Natural killer cell (primary cell): ENCODE measurements around the gene UTF1. TPM values are rescaled to one million over a fixed set of nuclear protein-coding genes. Genes with fewer than 3 reads are reported as not detected.

Experiments used
- ATAC-seq, 3 donors: fragments of 150-1000 bp in 2 of 3; fragments of 200-7000 bp in 1 of 3; cut with Tn5 transposase; 1 replicate in 1 of 3; 2 replicates in 2 of 3; pipeline ENCODE4 v1.10.0; 2021; ENCODE audit warnings: mild to moderate bottlenecking in 2 of 3, moderate library complexity in 2 of 3
- DNase-seq, 2 donors: peaks; one replicate each; pipeline versions ENCODE4 v3.0.0 to v3.0.0-alpha.2; 2013 to 2021; ENCODE audit warnings: mixed read lengths in 1 of 2
- H3K27ac ChIP-seq: one replicate; pipeline ENCODE4 v1.5.1; 2013; ENCODE audit warnings: mild to moderate bottlenecking, low read length
- H3K27me3 ChIP-seq: one replicate; pipeline ENCODE4 v1.6.1; 2013; ENCODE audit warnings: low read length; ENCODE audit not compliant: control insufficient read depth, insufficient read depth
- H3K36me3 ChIP-seq: one replicate; pipeline ENCODE4 v1.6.1; 2013; ENCODE audit warnings: low read length; ENCODE audit not compliant: control insufficient read depth, insufficient read depth
- H3K4me1 ChIP-seq: one replicate; pipeline ENCODE4 v1.6.1; 2013; ENCODE audit warnings: low read length; ENCODE audit not compliant: control insufficient read depth, insufficient read depth
- H3K4me3 ChIP-seq: one replicate; pipeline ENCODE4 v1.5.1; 2013; ENCODE audit warnings: low read length
- H3K9me3 ChIP-seq: one replicate; pipeline ENCODE4 v1.6.1; 2013; ENCODE audit warnings: low read length; ENCODE audit not compliant: control insufficient read depth, insufficient read depth
- H3K27ac Mint-ChIP-seq, 2 donors: one replicate each; pipeline ENCODE4 v1.8.0; 2022; ENCODE audit warnings: mild to moderate bottlenecking in 2 of 2, mixed read lengths in 2 of 2, moderate library complexity in 1 of 2
- H3K27me3 Mint-ChIP-seq, 2 donors: one replicate each; pipeline ENCODE4 v1.8.0; 2022; ENCODE audit warnings: low read depth in 2 of 2, mixed read lengths in 2 of 2
- H3K36me3 Mint-ChIP-seq: one replicate; pipeline ENCODE4 v1.8.0; 2022; ENCODE audit warnings: mixed read lengths
- H3K4me1 Mint-ChIP-seq, 2 donors: one replicate each; pipeline ENCODE4 v1.8.0; 2022; ENCODE audit warnings: mixed read lengths in 2 of 2
- H3K4me3 Mint-ChIP-seq: one replicate; pipeline ENCODE4 v1.8.0; 2022; ENCODE audit warnings: mild to moderate bottlenecking, moderate library complexity, mixed read lengths
- H3K9me3 Mint-ChIP-seq, 2 donors: one replicate each; pipeline ENCODE4 v1.8.0; 2022; ENCODE audit warnings: mixed read lengths in 2 of 2
- CTCF ChIP-seq: fragments of 200-600 bp; IDR thresholded peaks from one replicate; pipeline ENCODE4 v1.8.0; 2022; ENCODE audit warnings: antibody characterized with exemption
- WGBS: methylation state at CpG from one replicate; pipeline ENCODE4 v1.1.7; 2013; ENCODE audit warnings: missing lambda C conversion rate; ENCODE audit not compliant: insufficient coverage; 5-methylcytosine and 5-hydroxymethylcytosine counted together
- intact Hi-C: fragments of 100-400 bp; cut with micrococcal nuclease; formaldehyde crosslinking; loops from one replicate; pipeline ENCODE4 v1.14.2; 2022
- total RNA-seq, 4 donors: library from RNA; stranded (reverse); fragments of 120-200 nt in 1 of 4; gene quantifications; one replicate each; pipeline versions ENCODE4 v1.2.3 to v1.2.4, GENCODE V29; 2013 to 2022

The UTF1 gene
- total RNA-seq, 3 donors from 2014 or later (not counting 1 experiment from before 2014, with no cell fraction given), result 0.31 to 0.33 TPM; not detected in 1

GRCh38 chr10:133207627-133208026 is 22.4 kb upstream of the UTF1 start:
- no peak for TF ChIP-seq CTCF
- Histone ChIP-seq H3K9me3 (no peaks in the 10 kb centered on the region), H3K4me1 (peaks cover 4% of the 10 kb centered on the region), H3K27ac (no peak overlapping the region), H3K36me3 (no peaks in the 10 kb centered on the region), H3K27me3 (no peaks in the 10 kb centered on the region), H3K4me3 (no peak overlapping the region)
- WGBS, result 90% methylated on average over 17 of the region's 17 CpGs
- Mint-ChIP-seq H3K4me3 (no peak overlapping the region), H3K36me3 (no peaks in the 10 kb centered on the region), H3K4me1 (peaks cover 0 to 4% of the 10 kb centered on the region in 2 donors), H3K27me3 (peaks cover 0 to 2% of the 10 kb centered on the region in 2 donors), H3K9me3 (no peaks in the 10 kb centered on the region), H3K27ac (no peak overlapping the region)
- ATAC-seq, result no peak
- DNase-seq, result no peak
- intact Hi-C loops, result no loop called here

GRCh38 chr10:133208466-133208865 is 21.6 kb upstream of the UTF1 start:
- peaks cover 0 to 4% of the 10 kb centered on the region in 2 donors for H3K4me1 Mint-ChIP-seq
- no peaks in the 10 kb centered on the region for H3K36me3 Mint-ChIP-seq
- H3K27me3 Mint-ChIP-seq, result peaks cover 0 to 2% of the 10 kb centered on the region in 2 donors
- Histone ChIP-seq H3K4me1 (peaks cover 4% of the 10 kb centered on the region), H3K27ac (no peak overlapping the region), H3K36me3 (no peaks in the 10 kb centered on the region), H3K27me3 (no peaks in the 10 kb centered on the region), H3K4me3 (no peak overlapping the region), H3K9me3 (no peaks in the 10 kb centered on the region)
- H3K27ac Mint-ChIP-seq, result no peak overlapping the region
- TF ChIP-seq CTCF, result no peak
- no peak overlapping the region for H3K4me3 Mint-ChIP-seq
- WGBS, result 92% methylated on average over 18 of the region's 18 CpGs
- ATAC-seq, result no peak
- DNase-seq, result no peak
- H3K9me3 Mint-ChIP-seq, result no peaks in the 10 kb centered on the region
- intact Hi-C loops, result no loop called here

- no peak overlapping the region for H3K27ac ChIP-seq
- Mint-ChIP-seq H3K36me3 (no peaks in the 10 kb centered on the region), H3K4me1 (peaks cover 0 to 4% of the 10 kb centered on the region in 2 donors), H3K27ac (no peak overlapping the region), H3K9me3 (no peaks in the 10 kb centered on the region), H3K27me3 (peaks cover 0 to 2% of the 10 kb centered on the region in 2 donors), H3K4me3 (no peak overlapping the region)
- no peaks in the 10 kb centered on the region for H3K9me3 ChIP-seq
- peaks cover 4% of the 10 kb centered on the region for H3K4me1 ChIP-seq
- no peak for DNase-seq
- intact Hi-C loops, result no loop called here
- no peaks in the 10 kb centered on the region for H3K36me3 ChIP-seq
- H3K4me3 ChIP-seq, result no peak overlapping the region
- 96% methylated on average over 14 of the region's 14 CpGs for WGBS
- ATAC-seq, result peak in 1 of 3 donors; percentile 33
- H3K27me3 ChIP-seq, result no peaks in the 10 kb centered on the region
- TF ChIP-seq CTCF, result no peak
Observed at GRCh38 chr10:133209117-133209516, 20.9 kb upstream of the UTF1 start.

- Mint-ChIP-seq H3K9me3 (no peaks in the 10 kb centered on the region), H3K27ac (no peak overlapping the region), H3K36me3 (no peaks in the 10 kb centered on the region), H3K4me1 (peaks cover 0 to 4% of the 10 kb centered on the region in 2 donors), H3K4me3 (no peak overlapping the region), H3K27me3 (peaks cover 0 to 2% of the 10 kb centered on the region in 2 donors)
- WGBS, result 88% methylated on average over 20 of the region's 20 CpGs
- Histone ChIP-seq H3K4me1 (peaks cover 4% of the 10 kb centered on the region), H3K27me3 (no peaks in the 10 kb centered on the region), H3K9me3 (no peaks in the 10 kb centered on the region), H3K4me3 (no peak overlapping the region), H3K36me3 (no peaks in the 10 kb centered on the region), H3K27ac (no peak overlapping the region)
- ATAC-seq (no peak), DNase-seq (no peak)
- TF ChIP-seq CTCF, result no peak
- intact Hi-C loops, result no loop called here
Observed at GRCh38 chr10:133209641-133210040, 20.4 kb upstream of the UTF1 start.
